ENCODE measurements around the gene ZNF609.

DNA sequence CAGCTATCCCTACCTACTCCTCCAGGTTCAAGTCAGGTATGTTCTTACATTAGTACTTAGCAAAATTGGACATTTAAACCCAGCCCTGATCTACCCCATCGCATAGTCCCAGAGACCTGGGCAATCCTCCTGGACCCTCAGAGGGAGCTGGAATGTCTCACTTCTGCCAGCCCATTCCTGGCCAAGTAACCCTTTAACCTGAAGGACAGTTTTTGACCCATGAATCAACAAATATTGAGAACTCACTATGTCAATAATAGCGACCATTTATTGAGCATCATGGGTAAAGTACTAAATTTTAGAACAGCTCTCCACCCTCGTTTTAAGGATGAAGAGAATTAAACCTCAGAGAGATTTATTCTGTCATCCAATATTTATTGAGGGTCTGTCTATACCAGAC is 244.6 kb downstream of the ZNF609 start:
- TF ChIP-seq GATA2 (IDR thresholded peaks at IDR 0.05; ENCODE audit: low read depth, low read length): no peak
- TF ChIP-seq GATA3 (IDR thresholded peaks at IDR 0.05; ENCODE audit: low read depth, low read length): no peak
